Breast epithelium (tissue), 3 donors: Measurements from ENCODE around the gene RPIA.

Experiments used
- CTCF ChIP-seq, 3 donors: fragments of 450-650 bp; IDR thresholded peaks; one replicate each; pipeline ENCODE4 v1.5.1; 2016 to 2017; ENCODE audit warnings: antibody characterized with exemption in 3 of 3, mild to moderate bottlenecking in 3 of 3, moderate library complexity in 3 of 3
- POLR2A ChIP-seq: fragments of 450-650 bp; IDR thresholded peaks from one replicate; pipeline ENCODE4 v1.6.1; 2016; ENCODE audit warnings: antibody characterized with exemption, mild to moderate bottlenecking, moderate library complexity

DNA sequence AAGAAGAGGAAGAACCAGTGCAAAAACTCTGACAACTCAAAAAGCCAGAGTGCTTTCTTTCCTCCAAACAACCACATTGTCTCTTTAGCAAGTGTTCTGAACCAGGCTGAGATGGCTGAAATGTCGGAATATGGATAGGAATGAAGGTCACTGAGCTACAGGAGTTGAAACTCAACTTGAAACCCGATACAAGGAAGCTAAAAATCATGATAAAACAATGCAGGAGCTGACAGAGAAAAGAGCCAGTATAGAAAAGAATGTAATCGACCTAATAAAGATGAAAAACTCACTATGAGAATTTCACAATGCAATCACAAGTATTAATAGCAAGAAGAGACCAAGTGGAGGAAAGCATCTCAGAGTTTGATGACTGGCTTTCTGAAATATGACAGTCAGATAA, 49.2 kb upstream of the RPIA start:
- TF ChIP-seq CTCF (IDR thresholded peaks at IDR 0.05) = no peak
- TF ChIP-seq POLR2A = no peak
